Measurements from ENCODE around the gene PTAR1.
"Not testable (repeated sequence)": the region's sequence is repeated elsewhere in the genome, so short reads cannot be mapped to it uniquely, and the experiment has no call there.

The PTAR1 gene

GRCh38 chr9:69759421-69760277, at the start of gene PTAR1:
Gene PTAR1, minus strand, starts transcription at chr9:69760011. Its CDS starts 73 bp downstream, at chr9:69759938.
- Histone ChIP-seq H3K36me3 (ENCODE audit: control insufficient read depth, insufficient read depth, low read length) (no peaks in the 10 kb centered on the region; the same call in 1 of the 2 replicates), H3K27me3 (replicated peaks; ENCODE audit: control insufficient read depth, insufficient read depth, low read length) (no peaks in the 10 kb centered on the region), H3K4me3 (replicated peaks; ENCODE audit: low read depth, low read length) (peak within 1 kb of the TSS; percentile 79)
- TF ChIP-seq CTCF (IDR thresholded peaks at IDR 0.05; ENCODE audit: insufficient read depth, low read length, poor library complexity, severe bottlenecking): no peak
- peak; percentile 95 for DNase-seq (ENCODE audit: extremely low read depth, insufficient read length)

GRCh38 chr9:69809304-69809863, 49.6 kb upstream of the PTAR1 start:
- Histone ChIP-seq H3K4me3 (replicated peaks; ENCODE audit: low read depth, low read length) (no peak overlapping the region), H3K36me3 (ENCODE audit: control insufficient read depth, insufficient read depth, low read length) (no peaks in the 10 kb centered on the region), H3K27me3 (replicated peaks; ENCODE audit: control insufficient read depth, insufficient read depth, low read length) (no peaks in the 10 kb centered on the region)
- TF ChIP-seq CTCF (IDR thresholded peaks at IDR 0.05; ENCODE audit: insufficient read depth, low read length, poor library complexity, severe bottlenecking): peak; percentile 26
- DNase-seq (ENCODE audit: extremely low read depth, insufficient read length): no peak

GRCh38 chr9:69806627-69807026, 46.8 kb upstream of the PTAR1 start:
- Histone ChIP-seq H3K27me3 (replicated peaks; ENCODE audit: control insufficient read depth, insufficient read depth, low read length) (no peaks in the 10 kb centered on the region), H3K4me3 (replicated peaks; ENCODE audit: low read depth, low read length) (no peak overlapping the region), H3K36me3 (ENCODE audit: control insufficient read depth, insufficient read depth, low read length) (no peaks in the 10 kb centered on the region)
- no peak for DNase-seq (ENCODE audit: extremely low read depth, insufficient read length)
- TF ChIP-seq CTCF (IDR thresholded peaks at IDR 0.05; ENCODE audit: insufficient read depth, low read length, poor library complexity, severe bottlenecking): no peak

GRCh38 chr9:69805962-69806515, 46.2 kb upstream of the PTAR1 start:
- H3K36me3 ChIP-seq (ENCODE audit: control insufficient read depth, insufficient read depth, low read length): no peaks in the 10 kb centered on the region
- no peak for DNase-seq (ENCODE audit: extremely low read depth, insufficient read length)
- no peak for TF ChIP-seq CTCF (IDR thresholded peaks at IDR 0.05; ENCODE audit: insufficient read depth, low read length, poor library complexity, severe bottlenecking)
- no peaks in the 10 kb centered on the region for H3K27me3 ChIP-seq (replicated peaks; ENCODE audit: control insufficient read depth, insufficient read depth, low read length)
- no peak overlapping the region for H3K4me3 ChIP-seq (replicated peaks; ENCODE audit: low read depth, low read length)

- Histone ChIP-seq H3K36me3 (ENCODE audit: control insufficient read depth, insufficient read depth, low read length) (no peaks in the 10 kb centered on the region), H3K4me3 (replicated peaks; ENCODE audit: low read depth, low read length) (no peak overlapping the region), H3K27me3 (replicated peaks; ENCODE audit: control insufficient read depth, insufficient read depth, low read length) (no peaks in the 10 kb centered on the region)
- DNase-seq (ENCODE audit: extremely low read depth, insufficient read length): no peak
- TF ChIP-seq CTCF (IDR thresholded peaks at IDR 0.05; ENCODE audit: insufficient read depth, low read length, poor library complexity, severe bottlenecking): no peak
Observed at GRCh38 chr9:69801989-69802388, 42.2 kb upstream of the PTAR1 start.

- H3K4me3 ChIP-seq (replicated peaks; ENCODE audit: low read depth, low read length); DNase-seq (ENCODE audit: extremely low read depth, insufficient read length); H3K36me3 ChIP-seq (ENCODE audit: control insufficient read depth, insufficient read depth, low read length); H3K27me3 ChIP-seq (replicated peaks; ENCODE audit: control insufficient read depth, insufficient read depth, low read length): not testable (repeated sequence)
Observed at GRCh38 chr9:69800027-69800426, 40.2 kb upstream of the PTAR1 start.

GRCh38 chr9:69799521-69799920, 39.7 kb upstream of the PTAR1 start:
- DNase-seq (ENCODE audit: extremely low read depth, insufficient read length); H3K27me3 ChIP-seq (replicated peaks; ENCODE audit: control insufficient read depth, insufficient read depth, low read length); H3K36me3 ChIP-seq (ENCODE audit: control insufficient read depth, insufficient read depth, low read length): not testable (repeated sequence)

More at GRCh38 chr9:69799521-69799920, 39.7 kb upstream of the PTAR1 start:
- not testable (repeated sequence) for H3K4me3 ChIP-seq (replicated peaks; ENCODE audit: low read depth, low read length)

All from GM06990 (cell line).